Stimulated activated CD4-positive, alpha-beta T cell treated with anti-CD3 and anti-CD28 coated beads, TNF-alpha, amount 100 ng/mL, for 48 hours (primary cell): ENCODE measurements around the gene PGAP6.
"Not testable (repeated sequence)": the region's sequence is repeated elsewhere in the genome, so short reads cannot be mapped to it uniquely, and the experiment has no call there.

Experiments used
- DNase-seq, 3 donors: peaks; one replicate each; pipeline ENCODE4 v3.0.0-alpha.2; 2020; ENCODE audit warnings: low read depth in 3 of 3

PGAP6 gene

DNA sequence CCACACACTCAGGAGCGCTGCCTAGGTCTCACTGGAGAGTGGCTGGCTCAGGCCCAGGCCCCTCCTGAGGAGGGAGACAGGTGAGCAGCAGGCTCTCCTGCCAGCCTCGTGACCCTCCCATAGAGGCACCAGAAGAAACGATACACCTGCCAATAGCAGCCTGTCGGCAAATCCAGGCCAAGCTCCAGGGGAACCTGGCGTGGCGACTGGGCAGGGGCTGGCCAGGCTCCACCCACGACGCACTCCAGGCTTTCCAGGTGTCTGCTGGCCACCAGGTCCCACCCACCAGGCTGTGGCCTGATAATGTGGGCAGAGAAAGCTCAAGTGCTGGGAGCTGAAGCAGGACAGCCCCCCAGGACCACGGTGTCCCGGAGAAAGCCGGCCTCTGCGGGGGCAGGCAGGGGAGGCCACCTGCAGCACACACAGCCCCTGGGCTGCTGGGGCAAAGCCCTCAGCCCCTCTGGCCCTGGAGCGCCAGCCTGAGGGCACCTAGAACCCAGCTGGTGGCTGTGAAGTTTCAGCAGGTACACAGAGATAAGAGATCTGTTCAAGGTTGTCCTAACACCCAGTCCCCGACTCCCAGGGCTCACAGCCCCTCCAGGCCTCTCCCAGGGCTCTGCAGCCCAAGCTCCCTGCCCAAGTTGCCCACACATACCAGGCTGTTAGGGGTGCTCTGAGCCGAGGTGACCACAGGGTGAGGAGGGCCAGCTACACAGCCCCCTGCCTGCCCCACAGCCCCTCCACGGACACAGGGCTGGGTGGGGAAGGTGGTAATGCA is 2.4 kb downstream of the PGAP6 start:
- no peak for DNase-seq

DNA sequence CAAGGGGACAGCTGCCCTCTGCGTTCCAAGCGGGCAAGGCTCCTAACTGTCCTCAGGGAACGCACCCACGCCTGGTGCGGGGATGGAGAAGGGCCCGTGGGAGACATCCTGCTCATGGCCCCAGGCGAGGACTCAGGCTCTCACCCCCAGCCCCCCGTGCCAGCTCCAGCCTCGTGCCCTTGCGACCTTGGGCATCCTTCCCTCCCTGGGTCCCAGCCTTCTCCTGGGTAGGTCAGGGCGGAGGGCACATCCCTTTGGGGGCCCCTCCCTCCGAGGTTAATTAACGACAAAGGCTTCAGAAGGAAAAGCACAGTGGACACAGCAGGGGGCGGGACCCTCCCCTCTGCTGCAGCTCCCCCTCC is 3.0 kb downstream of the PGAP6 start:
- DNase-seq, result no peak

DNA sequence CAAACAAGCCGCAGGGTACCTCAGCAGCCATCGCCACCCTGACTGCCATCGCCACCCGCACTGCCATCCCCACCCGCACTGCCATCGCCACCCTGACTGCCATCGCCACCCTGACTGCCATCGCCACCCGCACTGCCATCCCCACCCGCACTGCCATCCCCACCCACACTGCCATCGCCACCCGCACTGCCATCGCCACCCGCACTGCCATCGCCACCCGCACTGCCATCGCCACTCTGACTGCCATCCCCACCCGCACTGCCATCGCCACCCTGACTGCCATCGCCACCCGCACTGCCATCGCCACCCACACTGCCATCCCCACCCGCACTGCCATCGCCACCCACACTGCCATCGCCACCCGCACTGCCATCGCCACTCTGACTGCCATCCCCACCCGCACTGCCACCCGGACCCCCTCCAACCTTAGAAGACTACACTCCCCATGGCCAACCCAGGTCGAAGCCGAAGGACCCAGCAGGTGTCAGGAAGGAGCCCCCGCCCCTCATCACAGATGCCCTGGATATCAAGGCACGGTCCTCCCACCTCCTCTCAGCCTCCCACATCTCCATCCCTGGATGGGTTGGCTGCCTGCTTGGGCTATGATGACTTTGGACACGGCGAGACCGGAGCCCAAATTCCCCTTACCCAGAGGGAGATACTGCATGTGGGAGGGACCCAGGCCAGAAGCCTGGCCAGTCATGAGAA is 3.5 kb downstream of the PGAP6 start:
- not testable (repeated sequence) for DNase-seq

DNA sequence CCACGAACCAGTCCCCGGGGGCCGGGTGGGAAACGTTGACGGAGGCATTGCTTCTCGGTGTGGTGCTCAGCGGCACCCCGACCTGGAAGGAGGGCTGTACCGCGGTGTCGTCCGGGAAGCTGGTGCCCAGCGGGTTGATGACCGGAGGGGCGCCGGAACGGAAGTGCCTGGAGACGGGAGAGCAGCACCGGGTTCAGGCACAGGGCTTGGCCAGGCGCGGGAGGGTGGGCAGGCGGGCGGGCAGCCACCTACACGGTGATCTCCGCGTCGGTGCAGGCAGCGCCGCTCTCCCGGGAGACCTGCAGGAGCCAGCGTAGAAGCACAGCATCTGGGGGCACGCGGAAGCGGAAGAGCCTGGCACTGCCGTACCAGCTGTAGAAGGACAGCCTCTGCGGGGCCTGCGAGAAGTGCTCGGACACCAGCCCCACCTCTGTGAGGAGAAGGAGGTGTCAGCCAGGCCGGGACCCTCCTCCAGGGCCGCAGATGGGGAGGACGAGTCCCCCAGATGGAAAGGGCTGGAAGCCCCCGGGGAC is 4.3 kb downstream of the PGAP6 start:
- DNase-seq, result no peak

DNA sequence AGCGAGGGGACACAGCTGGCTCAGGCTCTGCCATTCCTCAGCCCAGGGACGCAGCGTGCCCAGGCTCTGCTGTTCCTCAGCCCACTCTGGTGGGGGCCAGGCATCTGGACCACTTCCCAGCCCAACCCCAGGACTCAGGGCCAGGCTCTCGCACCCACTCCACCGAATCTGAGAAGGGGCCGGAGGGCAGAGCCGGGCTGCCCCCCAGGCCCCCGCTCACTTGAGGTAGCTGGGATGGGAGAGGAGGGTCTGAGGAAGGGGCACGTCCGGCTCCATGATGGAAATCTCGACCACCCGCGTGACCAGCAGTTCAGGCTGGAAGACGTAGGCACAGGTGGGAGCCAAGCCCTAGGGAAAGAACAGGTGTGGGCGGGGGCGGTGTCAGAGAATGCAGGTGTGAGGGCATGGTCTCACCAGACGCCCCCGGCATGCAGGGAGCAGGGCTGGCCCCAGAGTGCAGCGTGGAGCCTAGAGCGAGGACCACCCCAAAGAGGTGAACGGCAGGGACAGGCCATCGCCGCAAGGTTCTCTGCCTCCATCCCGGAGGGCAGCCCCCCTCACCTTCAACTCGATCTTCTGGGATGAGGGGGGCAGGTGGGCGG is 4.9 kb downstream of the PGAP6 start:
- DNase-seq, result no peak

DNA sequence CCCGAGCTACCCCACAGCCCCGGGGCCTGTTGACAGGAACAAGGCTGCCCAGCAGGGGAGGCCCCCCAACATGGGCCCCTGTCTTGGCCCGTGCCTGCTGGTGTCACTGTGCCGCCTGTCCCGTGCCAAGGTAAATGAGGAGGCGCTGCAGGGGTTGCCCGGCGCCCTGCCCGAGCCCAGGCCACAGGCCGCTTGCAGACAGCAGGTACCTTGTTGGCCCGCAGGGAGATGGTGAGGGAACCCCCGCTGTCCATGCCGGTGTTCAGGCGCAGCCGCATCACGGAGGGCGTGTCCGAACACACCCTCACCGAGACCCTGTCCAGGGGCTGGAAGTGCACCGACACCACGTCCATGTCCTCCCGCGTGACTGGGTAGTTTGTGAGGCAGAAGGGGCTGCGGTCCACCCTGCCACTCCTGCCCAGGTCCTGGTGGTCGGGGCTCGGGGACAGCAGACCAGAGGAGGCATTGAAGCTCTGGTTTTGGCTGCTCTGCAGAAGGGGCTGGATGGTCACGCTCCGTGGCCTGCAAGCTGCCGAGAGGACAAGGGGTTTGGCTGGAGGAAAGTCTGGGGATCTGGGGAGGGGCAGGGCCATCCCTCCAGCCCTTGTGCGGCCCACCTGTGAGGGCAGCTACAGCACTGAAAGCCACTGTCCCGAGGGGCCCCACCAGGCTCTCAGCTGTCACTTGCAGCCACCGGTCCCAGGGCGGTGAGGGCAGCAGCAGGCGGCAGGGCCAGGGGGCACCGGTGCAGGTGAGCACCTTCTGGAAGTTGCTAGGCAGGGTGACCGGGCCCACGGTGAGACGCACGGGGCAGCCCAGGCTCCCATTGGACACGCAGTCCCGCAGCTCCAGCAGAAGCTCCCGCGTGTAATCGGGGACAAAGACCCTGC is 5.6 kb downstream of the PGAP6 start:
- DNase-seq, result no peak

DNA sequence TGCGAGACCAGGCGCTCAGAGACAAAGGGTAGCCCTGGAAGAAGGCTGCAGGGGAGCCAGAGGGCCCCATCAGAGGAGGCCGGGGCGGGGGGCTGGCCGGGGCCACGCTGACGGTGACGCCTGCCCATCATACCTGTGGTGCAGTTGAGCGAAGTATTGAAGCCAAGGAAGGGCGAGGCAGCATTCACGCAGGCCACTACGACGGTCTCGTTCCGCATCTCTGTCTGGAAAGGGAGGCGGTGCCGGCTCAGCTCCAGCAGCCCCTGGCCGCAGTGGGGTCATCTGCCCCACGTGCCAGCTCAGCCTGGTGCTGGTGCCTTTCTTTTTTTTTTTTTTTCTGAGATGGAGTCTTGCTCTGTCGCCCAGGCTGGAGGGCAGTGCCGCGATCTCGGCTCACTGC is 6.6 kb downstream of the PGAP6 start:
- no peak for DNase-seq

DNA sequence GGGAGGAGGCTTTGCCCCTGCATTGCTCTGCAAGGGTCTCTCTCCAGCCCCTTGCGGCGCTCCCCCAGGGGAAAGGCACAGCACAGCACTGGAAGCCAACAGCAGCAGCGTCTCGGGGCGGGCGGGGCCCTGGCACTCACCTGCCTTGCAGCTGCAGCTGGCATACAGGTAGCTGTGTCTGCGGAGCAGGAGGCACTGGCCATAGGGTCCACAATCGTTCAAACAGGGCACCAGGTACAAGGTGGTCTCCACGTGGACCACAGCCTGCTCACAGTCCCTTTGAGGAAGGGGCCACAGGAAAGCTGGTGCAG is 7.2 kb downstream of the PGAP6 start:
- DNase-seq, result no peak

DNA sequence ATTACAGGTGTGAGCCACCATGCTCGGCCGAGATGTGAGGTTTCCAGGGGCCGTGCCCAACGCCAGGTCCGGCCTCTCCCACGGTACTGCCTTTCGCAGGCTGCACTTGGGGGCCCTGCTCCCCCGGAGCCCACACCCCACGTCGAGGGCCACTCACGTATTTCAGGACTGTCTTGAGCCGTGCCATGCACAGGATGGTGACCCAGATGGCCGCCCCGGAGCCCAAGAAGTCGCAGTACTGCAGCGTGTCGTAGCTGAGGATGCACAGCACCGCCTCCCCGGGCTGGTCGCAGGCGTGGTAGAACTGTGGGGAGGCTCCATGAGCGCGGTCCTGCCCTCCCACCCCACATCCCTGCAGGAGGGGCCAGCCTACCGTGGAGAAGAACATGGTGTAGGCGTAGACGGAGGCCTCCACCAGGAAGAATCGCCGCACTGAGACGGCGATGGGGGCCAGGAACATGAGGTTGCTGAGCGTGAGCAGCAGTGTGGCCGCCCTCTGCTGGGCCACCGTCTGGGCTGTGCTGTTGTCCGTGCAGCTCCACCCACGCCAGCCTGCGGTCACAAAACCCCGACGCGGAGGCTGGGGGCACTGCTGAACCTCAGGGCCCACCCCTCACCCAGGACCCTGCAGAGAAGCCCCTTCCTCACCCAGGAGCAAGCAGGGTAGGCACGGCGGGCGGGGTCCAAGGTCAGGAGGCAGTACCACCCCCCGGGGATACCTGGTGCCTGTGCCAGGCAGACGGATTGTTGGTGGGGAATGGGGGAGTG is 7.7 kb downstream of the PGAP6 start:
- no peak for DNase-seq

DNA sequence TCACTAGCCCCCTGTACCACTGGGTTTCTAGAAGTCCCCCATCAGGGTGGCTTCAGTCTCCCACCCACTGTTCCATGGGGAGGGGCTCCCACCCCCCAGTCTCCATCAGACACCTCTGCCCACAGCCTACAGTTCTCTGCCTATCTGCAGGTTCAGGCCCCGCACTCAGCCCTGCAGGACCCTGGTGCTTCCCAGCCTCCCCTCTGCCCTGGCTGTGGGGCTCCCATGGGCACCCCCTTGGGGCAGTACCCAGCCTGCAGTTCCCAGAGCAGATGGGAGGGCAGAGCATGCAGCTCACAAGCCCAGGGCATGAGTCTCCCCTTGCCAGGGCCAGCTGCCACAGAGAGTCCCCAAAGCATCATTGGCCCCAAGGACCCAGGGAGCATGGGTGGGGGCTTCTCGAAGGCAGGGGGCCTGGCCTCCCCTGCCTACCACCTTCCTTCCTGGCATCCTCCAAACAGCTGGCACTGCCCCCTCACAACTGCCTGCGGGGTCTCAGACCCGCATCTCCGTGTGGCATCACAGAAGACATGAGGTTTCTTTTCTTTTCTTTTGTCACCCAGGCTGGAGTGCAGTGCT is 8.7 kb downstream of the PGAP6 start:
- DNase-seq, result no peak

DNA sequence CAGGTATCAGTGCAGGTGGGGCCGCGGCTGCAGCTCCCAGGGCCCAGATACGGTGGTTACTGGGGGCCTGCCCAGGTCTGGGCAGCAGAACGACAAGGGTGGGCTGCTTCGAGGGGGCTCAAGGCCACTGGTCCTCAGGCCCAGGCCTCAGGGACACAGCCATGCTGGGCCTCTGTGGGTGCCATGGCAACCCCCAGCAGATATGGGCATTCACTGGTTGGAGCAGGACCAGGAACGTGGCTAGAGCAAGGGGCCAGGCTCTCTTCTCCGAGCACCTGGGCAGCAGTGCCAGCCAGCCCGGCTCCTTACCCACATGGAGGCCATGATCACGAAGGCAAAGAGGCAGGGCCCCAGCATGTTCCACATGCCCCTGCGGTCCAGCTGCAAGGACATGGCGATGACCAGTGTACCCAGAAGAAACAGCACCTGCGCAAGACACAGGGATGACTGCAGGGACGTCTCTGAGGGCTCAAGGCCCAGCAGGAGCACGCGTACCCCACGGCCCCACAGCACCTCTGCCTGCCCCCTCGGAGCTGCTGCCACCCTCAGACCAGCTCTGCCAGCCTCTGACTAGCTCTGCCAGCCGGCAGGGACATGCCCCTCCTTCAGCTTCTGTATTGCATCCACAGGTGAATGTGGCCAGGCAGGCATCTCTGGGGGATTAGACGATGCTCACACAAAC is 9.3 kb downstream of the PGAP6 start:
- DNase-seq, result no peak

DNA sequence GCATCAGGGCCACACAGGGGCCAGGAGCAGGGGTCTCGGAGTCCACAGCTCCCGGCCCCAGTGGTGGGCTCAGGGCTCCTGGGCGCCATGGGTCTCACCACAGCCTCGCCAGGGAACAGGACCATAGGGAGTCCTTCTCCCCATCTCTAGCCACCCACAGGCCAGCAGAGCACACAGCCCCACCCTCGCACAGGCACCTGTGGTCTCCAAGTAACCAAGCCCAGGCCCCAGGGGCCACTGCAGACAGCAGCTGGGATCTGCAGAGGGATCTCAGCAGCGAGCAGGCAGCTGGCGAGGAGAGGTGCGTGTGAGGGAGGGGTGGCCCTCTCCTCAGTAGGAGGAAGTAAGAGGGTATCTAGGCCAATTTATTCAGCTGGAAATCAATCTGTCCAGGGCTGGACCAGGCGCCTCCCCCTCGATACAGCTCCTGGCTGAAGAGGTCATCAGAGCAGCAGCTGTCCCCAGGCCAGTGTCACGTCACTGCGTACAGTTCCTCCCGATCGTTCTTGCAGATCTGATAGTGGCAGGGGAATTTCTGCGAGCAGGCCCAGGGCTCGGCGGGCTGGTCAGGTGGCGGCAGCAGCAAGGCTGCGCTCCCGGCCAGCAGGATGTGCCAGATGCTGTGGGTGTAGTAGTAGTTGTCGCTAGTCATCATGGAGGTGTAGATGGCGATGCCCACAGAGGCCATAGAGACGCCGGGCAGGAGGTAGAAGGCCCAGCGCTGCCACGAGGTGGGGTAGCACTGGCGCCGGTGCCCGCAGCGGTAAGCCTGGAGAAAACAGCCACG is 10.1 kb downstream of the PGAP6 start:
- DNase-seq, result no peak

DNA sequence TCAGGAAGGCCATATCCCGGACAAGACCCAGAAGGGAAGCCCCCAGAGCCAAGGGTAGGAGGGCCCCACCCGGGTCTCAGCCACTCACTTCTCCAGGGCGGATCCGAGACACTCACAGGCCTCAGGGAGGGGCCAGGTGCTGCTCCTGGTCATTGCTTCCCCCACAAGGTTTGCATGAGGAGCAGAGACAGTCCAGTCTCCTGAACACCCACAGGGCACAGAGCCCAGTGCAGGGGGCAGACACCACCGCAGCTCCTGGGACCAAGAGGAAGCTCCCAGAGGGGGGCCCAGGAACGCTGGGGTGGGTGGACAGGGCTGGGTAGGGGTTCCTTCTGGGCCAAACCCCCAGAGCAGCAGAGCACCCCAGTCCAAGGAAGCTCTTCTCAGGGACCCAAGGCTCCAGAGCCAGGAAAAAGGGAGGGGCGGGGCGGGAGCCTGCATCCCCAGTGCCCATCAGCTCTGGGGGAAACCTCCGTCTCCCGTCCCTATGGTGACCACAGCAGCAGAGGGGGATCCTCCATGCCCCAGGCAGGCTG is 10.7 kb downstream of the PGAP6 start:
- DNase-seq, result no peak

DNA sequence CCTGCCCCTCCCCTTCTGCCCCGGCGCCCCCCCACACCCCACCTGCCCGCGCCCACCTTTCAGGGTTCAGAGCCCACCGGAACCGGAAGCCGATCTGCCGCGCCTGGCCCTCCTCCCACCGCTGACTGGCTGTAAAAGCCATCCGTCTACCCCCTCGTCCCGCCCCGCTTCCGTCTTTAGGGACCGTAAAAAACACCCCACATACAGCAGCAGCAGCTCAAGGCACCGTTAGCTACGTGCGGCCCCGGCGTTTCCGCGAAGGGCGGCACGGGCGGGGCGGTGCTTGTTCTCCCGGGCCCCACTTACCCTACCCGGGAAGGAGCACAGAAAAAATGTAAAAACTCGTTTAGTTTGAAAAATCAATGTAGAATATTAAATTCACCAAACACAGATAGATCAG is 11.3 kb downstream of the PGAP6 start, which contains the start of gene MRPL28:
MRPL28 (minus strand) TSS at position 96 of the 400 bp plus-strand sequence. CDS start 320 bp downstream, outside the sequence.
- peak; percentile 89 to 91 (median 90) for DNase-seq

DNA sequence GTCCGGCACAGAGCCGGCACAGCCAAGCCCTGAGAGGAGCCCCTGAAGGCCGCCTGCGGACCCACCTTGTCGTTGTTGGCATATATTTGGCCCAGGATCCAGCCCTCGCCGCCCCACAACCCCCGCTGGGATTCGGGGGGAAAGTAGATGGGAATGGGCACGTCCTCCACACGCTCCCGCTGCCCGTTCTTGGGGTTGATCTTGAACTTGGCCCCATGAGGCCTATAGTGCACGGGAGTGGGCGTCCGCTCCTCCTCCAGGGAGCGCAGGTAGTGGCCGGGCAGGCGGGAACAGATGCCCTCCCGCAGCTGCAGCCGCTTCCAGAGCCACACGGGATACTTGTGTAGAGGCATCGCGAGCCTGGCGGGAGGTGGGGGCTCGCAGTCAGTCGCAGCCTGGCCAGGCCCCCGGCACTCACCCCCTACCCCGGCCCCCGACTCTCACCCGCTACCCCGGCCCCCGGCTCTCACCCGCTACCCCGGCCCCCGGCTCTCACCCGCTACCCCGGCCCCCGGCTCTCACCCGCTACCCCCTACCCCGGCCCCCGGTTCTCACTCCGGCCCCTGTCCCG is 11.8 kb downstream of the PGAP6 start:
- DNase-seq, result no peak

DNA sequence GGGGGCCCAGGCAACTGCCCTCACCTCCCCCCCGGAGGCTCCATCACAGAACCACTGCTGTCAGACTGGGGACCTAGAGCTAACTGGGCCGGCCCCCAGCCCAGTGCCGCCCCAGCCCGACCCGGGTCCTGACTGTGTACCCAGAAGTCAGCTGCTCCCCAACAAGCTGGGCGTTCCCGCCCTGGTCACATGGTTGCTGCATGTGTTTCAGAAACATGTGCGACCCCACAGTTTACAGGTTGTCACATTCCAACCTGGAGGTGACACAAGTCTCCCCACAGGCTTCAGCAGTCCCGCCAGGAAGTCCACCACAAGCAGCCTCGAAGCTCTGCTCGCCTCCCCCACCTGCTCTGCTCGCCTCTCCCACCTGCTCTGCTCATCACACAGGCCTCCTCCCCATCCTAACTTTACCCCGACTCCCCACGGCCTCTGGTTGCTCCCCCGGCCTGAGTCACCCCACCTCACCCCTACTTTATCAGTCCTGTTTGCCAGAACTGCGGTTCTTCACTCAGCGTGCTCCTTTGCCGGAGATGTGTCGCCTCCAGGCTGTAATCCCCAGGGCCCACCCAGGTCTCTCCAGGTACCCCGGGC is 12.4 kb downstream of the PGAP6 start:
- DNase-seq, result no peak

DNA sequence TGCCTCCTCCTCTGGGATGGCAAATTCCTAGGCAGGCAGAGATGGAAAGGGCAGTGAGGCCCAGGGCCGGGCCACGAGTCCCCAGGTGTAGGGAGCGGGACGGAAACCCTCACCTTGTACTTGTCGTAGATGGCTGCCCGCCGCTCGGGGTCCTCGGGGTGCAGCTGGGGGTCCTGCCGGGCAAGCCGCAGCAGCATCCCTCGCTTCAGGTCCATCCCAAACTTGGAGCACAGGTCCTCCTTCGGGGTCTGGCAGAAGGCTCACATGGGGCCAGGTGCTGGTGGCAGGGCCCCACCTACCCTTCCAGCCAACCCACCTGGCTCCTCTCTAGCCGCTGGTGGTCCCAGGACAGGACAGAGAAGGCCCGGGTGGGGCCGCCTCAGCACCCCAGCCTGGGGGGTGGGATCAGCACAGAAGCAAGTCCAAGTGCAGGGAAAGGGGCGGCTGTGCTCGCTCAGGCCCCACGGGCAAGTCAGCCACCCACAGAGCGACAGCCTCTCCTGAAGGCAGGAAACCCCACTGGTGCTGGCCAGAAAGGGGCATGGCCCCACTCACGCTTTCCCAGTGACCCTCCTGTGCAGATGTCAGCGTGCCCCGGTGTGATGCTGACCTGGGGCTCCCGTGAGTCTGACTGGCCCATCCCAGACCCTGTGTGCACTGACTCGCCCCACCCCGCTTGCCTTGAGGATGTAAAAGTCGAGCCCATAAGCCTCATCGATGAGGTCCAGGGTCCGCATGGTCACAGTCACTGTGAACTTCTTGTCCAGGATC is 13.2 kb downstream of the PGAP6 start:
- no peak for DNase-seq
